NCI-H2171 (cell line): Measurements from ENCODE around the gene LGI4.

Source experiments
- DNase-seq: peaks from one replicate; lab custom pipeline; 2025; lab: John Stamatoyannopoulos, UW

LGI4 gene

GRCh38 chr19:35123573-35123972, 11.3 kb downstream of the LGI4 start:
- DNase-seq = no peak

GRCh38 chr19:35122687-35123551, 11.9 kb downstream of the LGI4 start:
- DNase-seq = peak; percentile 37

GRCh38 chr19:35120898-35121297, 14.0 kb downstream of the LGI4 start:
- DNase-seq = no peak

GRCh38 chr19:35120492-35120891, 14.4 kb downstream of the LGI4 start:
- peak; percentile 48 for DNase-seq

- DNase-seq = no peak
These were observed 15.2 kb downstream of the LGI4 start for GRCh38 chr19:35119578-35120155.

GRCh38 chr19:35119091-35119490, 15.8 kb downstream of the LGI4 start:
- DNase-seq = no peak

GRCh38 chr19:35118268-35119020, 16.4 kb downstream of the LGI4 start:
- DNase-seq = no peak

GRCh38 chr19:35117799-35118198, 17.1 kb downstream of the LGI4 start:
- DNase-seq = no peak

- DNase-seq = no peak
These were observed 17.7 kb downstream of the LGI4 start for GRCh38 chr19:35117116-35117515.

GRCh38 chr19:35116072-35116801, 18.6 kb downstream of the LGI4 start:
- no peak for DNase-seq

GRCh38 chr19:35115177-35115951, 19.5 kb downstream of the LGI4 start, which contains the start of gene FXYD3:
TSS of gene FXYD3 (plus strand) at chr19:35115823. CDS start at chr19:35119377, 3,554 bp downstream.
- no peak for DNase-seq

- DNase-seq = peak; percentile 40
These were observed 20.3 kb downstream of the LGI4 start for GRCh38 chr19:35114353-35115176.

- no peak for DNase-seq
These were observed 21.7 kb downstream of the LGI4 start for GRCh38 chr19:35112995-35113688.

GRCh38 chr19:35110974-35111373, 23.9 kb downstream of the LGI4 start:
- DNase-seq = no peak

- no peak for DNase-seq
These were observed 25.3 kb downstream of the LGI4 start for GRCh38 chr19:35109395-35110112.

GRCh38 chr19:35108730-35109129, 26.1 kb downstream of the LGI4 start:
- no peak for DNase-seq

GRCh38 chr19:35107545-35107944, 27.3 kb downstream of the LGI4 start:
- DNase-seq = no peak

- DNase-seq = no peak
These were observed 27.8 kb downstream of the LGI4 start for GRCh38 chr19:35106898-35107541.

- DNase-seq = no peak
These were observed 28.6 kb downstream of the LGI4 start for GRCh38 chr19:35106291-35106583.
